HG03342 (cell line): ENCODE measurements around the gene CAMK1D.
"Not testable (repeated sequence)": the region's sequence is repeated elsewhere in the genome, so short reads cannot be mapped to it uniquely, and the experiment has no call there.

Experiments used
- ATAC-seq: cut with Tn5 transposase; IDR thresholded peaks from one replicate; pipeline ENCODE4 v1.9.1; 2021; ENCODE audit warnings: mild to moderate bottlenecking, moderate library complexity; ENCODE audit not compliant: unreplicated experiment

Gene CAMK1D

GRCh38 chr10:12489357-12489756 lies 140.0 kb downstream of the CAMK1D start:
- ATAC-seq = no peak

DNA sequence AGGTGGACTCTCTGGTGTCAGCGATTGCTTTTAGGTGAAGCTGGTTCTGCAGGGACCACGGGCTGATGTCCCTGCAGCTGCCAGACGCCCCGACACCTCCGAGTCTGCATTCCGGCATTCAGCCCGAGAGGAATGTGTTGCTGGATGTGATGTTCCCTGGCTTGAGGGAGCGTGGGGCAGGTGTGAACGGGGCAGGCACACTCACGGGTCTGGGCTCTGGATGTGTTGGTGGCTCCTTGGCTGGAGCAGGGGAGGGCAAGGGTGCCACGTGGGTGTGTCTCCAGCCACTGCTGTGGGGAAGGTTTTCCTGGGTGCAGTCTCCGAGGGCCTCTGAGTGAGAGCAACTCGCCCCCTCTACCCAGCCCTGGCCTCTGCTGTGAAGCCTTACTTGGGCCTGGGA lies 140.5 kb downstream of the CAMK1D start:
- ATAC-seq = no peak

DNA sequence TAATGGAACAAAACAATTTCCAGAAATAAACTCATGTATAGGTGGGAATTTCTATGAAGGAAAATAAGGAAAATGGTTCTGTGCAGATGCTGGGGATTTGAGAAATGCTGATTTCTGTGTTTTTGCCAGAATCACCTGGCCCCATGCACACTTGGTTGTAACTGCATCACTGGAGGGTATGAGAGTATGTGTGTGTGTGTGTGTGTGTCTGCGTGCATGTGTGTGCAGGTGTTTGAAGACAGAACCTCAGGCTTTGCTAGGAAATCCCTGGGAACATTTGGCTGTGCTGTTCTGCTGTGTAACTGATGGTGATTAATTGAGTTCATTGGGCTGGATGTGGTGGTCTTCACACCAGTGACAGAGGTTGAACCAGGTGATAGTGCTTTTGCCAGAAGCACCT lies 141.6 kb downstream of the CAMK1D start:
- ATAC-seq = no peak

DNA sequence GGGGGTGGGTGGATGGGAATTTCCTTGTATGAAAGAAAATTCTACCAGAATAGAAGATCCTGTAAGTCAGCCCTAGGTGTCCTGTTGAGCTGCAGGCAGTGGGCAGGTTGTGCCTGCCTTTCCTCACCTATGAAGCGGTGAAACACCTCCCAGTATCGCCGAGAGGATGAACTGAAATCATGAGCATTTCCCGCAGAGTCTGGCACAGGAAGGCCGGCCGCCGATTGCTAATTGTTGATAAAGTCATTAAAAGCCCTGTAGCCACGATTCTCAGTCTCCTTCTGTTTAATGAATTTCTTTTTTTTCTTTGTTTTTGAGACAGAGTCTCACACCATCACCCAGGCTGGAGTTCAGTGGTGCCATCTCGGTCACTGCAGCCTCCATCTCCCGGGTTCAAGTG lies 142.1 kb downstream of the CAMK1D start:
- ATAC-seq = no peak

DNA sequence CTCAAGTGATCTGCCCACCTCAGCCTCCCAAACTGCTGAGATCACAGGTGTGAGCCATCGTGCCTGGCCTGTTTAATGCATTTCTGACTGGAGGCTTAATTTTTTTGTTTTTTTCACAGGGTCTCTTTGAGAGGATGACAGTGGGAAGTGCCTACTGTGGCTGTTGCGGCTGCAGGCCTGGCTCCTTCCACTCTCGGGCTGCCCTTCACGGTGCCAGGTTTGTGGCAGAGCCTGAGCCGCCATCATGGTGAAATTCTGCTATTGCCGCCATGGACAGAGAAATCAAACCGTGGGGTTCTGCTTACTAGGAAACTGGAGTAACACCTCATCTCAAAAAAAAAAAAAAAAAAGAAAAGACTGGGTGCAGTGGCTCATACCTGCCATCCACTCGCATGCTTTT lies 142.7 kb downstream of the CAMK1D start:
- no peak for ATAC-seq

GRCh38 chr10:12497046-12497445 lies 147.7 kb downstream of the CAMK1D start:
- not testable (repeated sequence) for ATAC-seq

- ATAC-seq = no peak
These were observed 150.0 kb downstream of the CAMK1D start for GRCh38 chr10:12499076-12499986.

- no peak for ATAC-seq
These were observed 151.3 kb downstream of the CAMK1D start for GRCh38 chr10:12500381-12501303.

- no peak for ATAC-seq
These were observed 152.0 kb downstream of the CAMK1D start for GRCh38 chr10:12501324-12501723.

GRCh38 chr10:12501841-12502525 lies 152.6 kb downstream of the CAMK1D start:
- no peak for ATAC-seq

DNA sequence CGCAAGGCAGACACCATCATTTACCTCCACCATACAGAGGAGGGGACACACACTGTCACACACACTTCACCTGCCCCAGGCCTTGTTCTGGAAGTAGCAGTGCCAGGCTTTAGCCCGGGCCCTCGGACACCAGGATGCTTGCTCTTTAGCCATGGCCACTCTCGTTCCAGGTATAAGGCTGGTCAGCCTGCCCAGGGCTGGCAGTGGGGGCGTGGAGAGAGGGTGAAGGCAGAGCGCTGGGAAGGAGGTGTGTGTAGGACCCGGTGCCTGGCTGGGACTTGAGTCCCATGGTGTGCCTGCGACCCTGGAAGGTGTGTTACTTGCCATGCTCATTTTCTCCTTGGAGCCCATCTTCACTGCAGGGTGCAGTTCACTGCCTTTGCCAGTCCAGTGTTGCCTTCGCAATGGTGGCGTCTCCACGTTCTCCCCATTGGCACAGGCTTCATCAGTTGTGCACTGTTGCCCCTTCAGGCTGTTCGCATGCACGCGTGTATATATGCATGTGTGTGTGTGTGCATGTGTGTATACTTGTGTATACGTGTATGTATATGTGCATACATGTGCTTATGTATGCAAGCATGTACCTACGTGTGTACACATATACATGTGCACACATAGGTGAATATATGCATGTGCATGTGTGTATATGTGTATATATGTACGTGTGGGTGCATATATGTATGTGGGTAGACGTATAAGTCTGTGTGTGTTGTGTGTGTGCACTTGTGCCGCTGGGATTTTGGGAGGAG lies 153.4 kb downstream of the CAMK1D start:
- ATAC-seq = no peak

DNA sequence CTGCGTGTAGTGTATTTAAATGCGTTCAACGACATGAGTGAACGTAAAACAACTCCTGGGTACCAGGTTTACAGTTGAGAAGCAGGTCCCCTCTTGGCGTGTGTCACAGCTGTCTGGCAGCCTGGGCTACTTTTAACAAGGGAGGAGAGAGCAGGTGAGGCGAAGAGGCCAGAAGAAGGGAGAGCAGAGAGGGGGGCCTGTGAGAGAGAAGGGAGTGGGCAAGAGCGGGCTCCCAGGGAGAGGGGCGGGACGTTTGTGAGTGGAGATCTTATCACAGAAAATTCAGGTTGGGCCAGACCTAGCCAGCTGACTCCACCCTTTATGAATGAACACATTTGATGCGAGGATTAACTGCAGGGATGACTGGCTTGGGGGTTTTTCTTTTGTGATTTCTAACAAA lies 154.0 kb downstream of the CAMK1D start:
- ATAC-seq = no peak

DNA sequence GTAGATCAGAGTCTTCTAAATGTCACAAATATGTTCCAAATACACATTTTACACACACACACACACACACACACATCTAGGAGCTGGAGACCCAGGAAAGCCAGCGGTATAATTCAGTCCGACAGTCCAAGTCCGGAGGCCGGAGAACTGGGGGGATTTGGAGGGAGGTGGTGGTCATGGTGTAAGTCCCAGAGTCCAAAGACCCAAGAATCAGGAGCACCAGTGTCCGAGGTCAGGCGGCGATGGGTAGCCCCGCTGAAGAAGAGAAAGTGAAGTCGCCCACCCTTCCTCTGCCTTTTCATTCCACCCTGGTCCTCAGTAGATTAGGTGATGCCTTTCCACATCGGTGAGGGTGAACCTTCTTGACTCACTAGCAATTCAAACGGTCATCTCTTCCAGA lies 154.8 kb downstream of the CAMK1D start:
- ATAC-seq = no peak

- no peak for ATAC-seq
These were observed 155.3 kb downstream of the CAMK1D start for GRCh38 chr10:12504628-12505027.

GRCh38 chr10:12505683-12506082 lies 156.3 kb downstream of the CAMK1D start:
- no peak for ATAC-seq

- no peak for ATAC-seq
These were observed 158.0 kb downstream of the CAMK1D start for GRCh38 chr10:12507165-12507850.

DNA sequence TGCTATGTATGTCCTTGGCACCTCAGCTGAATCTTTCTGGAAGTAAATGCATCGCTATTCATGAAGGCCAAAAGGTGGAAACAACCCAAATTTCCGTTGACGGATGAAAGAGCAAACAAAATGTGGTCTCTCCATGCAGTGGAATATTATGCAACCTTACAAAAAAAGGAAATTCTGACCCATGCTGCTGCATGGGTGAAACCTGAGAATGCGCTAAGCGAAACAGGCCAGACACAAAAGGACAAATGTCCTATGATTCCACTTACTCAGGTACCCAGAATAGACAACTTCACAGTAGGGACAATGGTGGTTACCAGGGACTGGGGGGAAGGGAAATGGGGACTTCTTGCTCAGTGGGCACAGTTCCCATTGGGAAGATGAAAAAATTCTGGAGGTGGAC lies 158.8 kb downstream of the CAMK1D start:
- no peak for ATAC-seq

DNA sequence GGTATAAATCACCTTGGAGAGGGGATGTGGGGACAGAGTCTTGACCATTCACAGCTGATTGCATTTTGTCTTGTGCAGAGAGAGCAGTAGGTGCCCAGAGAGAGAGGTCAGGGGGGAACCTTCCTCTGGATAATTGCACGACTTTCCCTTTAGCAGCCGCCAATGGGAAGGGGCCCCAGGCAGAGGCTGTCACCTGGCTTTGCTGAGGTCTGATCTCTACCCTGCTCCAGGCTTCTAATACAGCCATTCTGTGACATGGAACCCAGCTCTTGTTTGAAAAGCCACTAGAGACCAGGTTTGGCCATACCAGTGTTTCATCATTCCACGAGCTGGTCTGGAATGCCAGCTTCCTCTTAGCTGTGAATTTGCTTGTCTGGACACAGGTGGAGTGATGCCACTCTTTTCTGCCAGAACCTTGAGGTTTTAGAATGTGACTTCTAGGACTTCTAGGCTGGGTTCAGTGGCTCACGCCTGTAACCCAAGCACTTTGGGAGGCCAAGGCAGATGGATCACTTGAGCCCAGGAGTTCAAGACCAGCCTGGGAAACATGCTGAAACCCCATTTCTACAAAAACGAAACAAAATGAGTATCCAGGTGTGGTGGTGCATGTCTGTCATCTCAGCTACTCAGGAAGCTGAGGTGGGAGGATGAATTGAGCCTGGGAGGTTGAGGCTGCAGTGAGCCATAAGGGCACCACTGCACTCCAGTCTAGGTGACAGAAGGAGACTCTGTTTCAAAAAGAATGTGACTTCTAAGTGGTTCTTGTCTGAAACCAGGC lies 159.9 kb downstream of the CAMK1D start:
- no peak for ATAC-seq

- no peak for ATAC-seq
These were observed 160.4 kb downstream of the CAMK1D start for GRCh38 chr10:12509794-12510100.
